ENCODE results near the gene OCLN. TPM values are rescaled to one million over a fixed set of nuclear protein-coding genes. Genes with fewer than 3 reads are reported as not detected.

OCLN gene
- total RNA-seq, 1 donor from 2014 or later, result 15.3 TPM

GRCh38 chr5:69498384-69498783 lies 5.8 kb downstream of the OCLN start:
- Mint-ChIP-seq H3K4me1 (ENCODE audit: low read depth, unreplicated experiment) (peaks cover 24% of the 10 kb centered on the region), H3K4me3 (ENCODE audit: unreplicated experiment) (no peak overlapping the region), H3K36me3 (ENCODE audit: low read depth, unreplicated experiment) (no peaks in the 10 kb centered on the region), H3K27me3 (ENCODE audit: low read depth, unreplicated experiment) (no peaks in the 10 kb centered on the region), H3K9me3 (ENCODE audit: unreplicated experiment) (no peaks in the 10 kb centered on the region), H3K27ac (ENCODE audit: unreplicated experiment) (no peak overlapping the region)
- Histone ChIP-seq H3K27me3 (ENCODE audit: insufficient read depth, low read length) (no peaks in the 10 kb centered on the region), H3K27ac (ENCODE audit: low read depth, low read length) (no peak overlapping the region), H2AFZ (ENCODE audit: low read depth, low read length) (no peak overlapping the region), H3K79me2 (ENCODE audit: insufficient read depth, low read length) (no peaks in the 10 kb centered on the region), H3K9ac (ENCODE audit: low read length) (no peak overlapping the region), H3K4me2 (ENCODE audit: low read length) (no peak overlapping the region), H4K20me1 (ENCODE audit: insufficient read depth, low read length) (no peaks in the 10 kb centered on the region), H3K4me1 (ENCODE audit: insufficient read depth, low read length) (peaks cover 20% of the 10 kb centered on the region), H3K36me3 (ENCODE audit: insufficient read depth, low read length) (no peaks in the 10 kb centered on the region), H3K4me3 (ENCODE audit: insufficient read depth, low read depth, low read length) (no peak overlapping the region), H3K9me3 (ENCODE audit: insufficient read depth, low read depth, low read length) (no peaks in the 10 kb centered on the region)
- DNase-seq (ENCODE audit: low read depth) (peak; percentile 24), FAIRE-seq (no peak)
- TF ChIP-seq CTCF (IDR thresholded peaks at IDR 0.05; ENCODE audit: insufficient read depth, low read depth, low read length), result no peak
- no peak for TF ChIP-seq EZH2 (IDR thresholded peaks at IDR 0.05; ENCODE audit: insufficient read depth, low read length)

GRCh38 chr5:69502367-69502766 lies 9.8 kb downstream of the OCLN start:
- no peaks in the 10 kb centered on the region for H3K9me3 Mint-ChIP-seq (ENCODE audit: unreplicated experiment)
- DNase-seq (ENCODE audit: low read depth) (no peak), FAIRE-seq (no peak)
- Histone ChIP-seq H3K27me3 (ENCODE audit: insufficient read depth, low read length) (no peaks in the 10 kb centered on the region), H3K27ac (ENCODE audit: low read depth, low read length) (peak overlapping the region; percentile 87), H3K36me3 (ENCODE audit: insufficient read depth, low read length) (no peaks in the 10 kb centered on the region), H3K4me2 (ENCODE audit: low read length) (peak overlapping the region; percentile 71), H4K20me1 (ENCODE audit: insufficient read depth, low read length) (no peaks in the 10 kb centered on the region), H3K4me1 (ENCODE audit: insufficient read depth, low read length) (peaks cover 20% of the 10 kb centered on the region), H3K4me3 (ENCODE audit: insufficient read depth, low read depth, low read length) (peak overlapping the region; percentile 28), H3K9ac (ENCODE audit: low read length) (peak overlapping the region; percentile 53), H3K9me3 (ENCODE audit: insufficient read depth, low read depth, low read length) (no peaks in the 10 kb centered on the region), H3K79me2 (ENCODE audit: insufficient read depth, low read length) (no peaks in the 10 kb centered on the region), H2AFZ (ENCODE audit: low read depth, low read length) (peak overlapping the region; percentile 55)
- H3K27me3 Mint-ChIP-seq (ENCODE audit: low read depth, unreplicated experiment), result no peaks in the 10 kb centered on the region
- no peak for TF ChIP-seq EZH2 (IDR thresholded peaks at IDR 0.05; ENCODE audit: insufficient read depth, low read length)
- no peak for TF ChIP-seq CTCF (IDR thresholded peaks at IDR 0.05; ENCODE audit: insufficient read depth, low read depth, low read length)
- H3K36me3 Mint-ChIP-seq (ENCODE audit: low read depth, unreplicated experiment), result no peaks in the 10 kb centered on the region
- H3K27ac Mint-ChIP-seq (ENCODE audit: unreplicated experiment), result peak overlapping the region; percentile 99
- H3K4me3 Mint-ChIP-seq (ENCODE audit: unreplicated experiment), result no peak overlapping the region
- H3K4me1 Mint-ChIP-seq (ENCODE audit: low read depth, unreplicated experiment), result peaks cover 23% of the 10 kb centered on the region

GRCh38 chr5:69502767-69503488 lies 10.3 kb downstream of the OCLN start:
- peak; percentile 83 for DNase-seq (ENCODE audit: low read depth)
- Histone ChIP-seq H4K20me1 (ENCODE audit: insufficient read depth, low read length) (no peaks in the 10 kb centered on the region), H3K4me2 (ENCODE audit: low read length) (peak overlapping the region; percentile 71), H3K4me1 (ENCODE audit: insufficient read depth, low read length) (peaks cover 20% of the 10 kb centered on the region), H3K27ac (ENCODE audit: low read depth, low read length) (peak overlapping the region; percentile 87), H3K27me3 (ENCODE audit: insufficient read depth, low read length) (no peaks in the 10 kb centered on the region), H2AFZ (ENCODE audit: low read depth, low read length) (peak overlapping the region; percentile 55), H3K9ac (ENCODE audit: low read length) (peak overlapping the region; percentile 53), H3K36me3 (ENCODE audit: insufficient read depth, low read length) (no peaks in the 10 kb centered on the region), H3K4me3 (ENCODE audit: insufficient read depth, low read depth, low read length) (peak overlapping the region; percentile 28), H3K9me3 (ENCODE audit: insufficient read depth, low read depth, low read length) (no peaks in the 10 kb centered on the region), H3K79me2 (ENCODE audit: insufficient read depth, low read length) (no peaks in the 10 kb centered on the region)
- peaks cover 23% of the 10 kb centered on the region for H3K4me1 Mint-ChIP-seq (ENCODE audit: low read depth, unreplicated experiment)
- peak overlapping the region; percentile 99 for H3K27ac Mint-ChIP-seq (ENCODE audit: unreplicated experiment)
- H3K9me3 Mint-ChIP-seq (ENCODE audit: unreplicated experiment), result no peaks in the 10 kb centered on the region
- TF ChIP-seq CTCF (IDR thresholded peaks at IDR 0.05; ENCODE audit: insufficient read depth, low read depth, low read length), result no peak
- H3K36me3 Mint-ChIP-seq (ENCODE audit: low read depth, unreplicated experiment), result no peaks in the 10 kb centered on the region
- FAIRE-seq, result peak; percentile 69
- H3K27me3 Mint-ChIP-seq (ENCODE audit: low read depth, unreplicated experiment), result no peaks in the 10 kb centered on the region
- H3K4me3 Mint-ChIP-seq (ENCODE audit: unreplicated experiment), result no peak overlapping the region

Measured in astrocyte (in vitro differentiated cells and primary cell).